Stimulated activated CD8-positive, alpha-beta memory T cell treated with anti-CD3 and anti-CD28 coated beads, Interleukin-12 subunit alpha, Interleukin-12 subunit beta, amount 100 ng/mL, for 24 hours (primary cell): ENCODE data around the gene PDE8B.

Experiments
- DNase-seq: peaks from one replicate; pipeline ENCODE4 v3.0.0-alpha.2; 2020; ENCODE audit errors: extremely low read depth

The PDE8B gene

DNA sequence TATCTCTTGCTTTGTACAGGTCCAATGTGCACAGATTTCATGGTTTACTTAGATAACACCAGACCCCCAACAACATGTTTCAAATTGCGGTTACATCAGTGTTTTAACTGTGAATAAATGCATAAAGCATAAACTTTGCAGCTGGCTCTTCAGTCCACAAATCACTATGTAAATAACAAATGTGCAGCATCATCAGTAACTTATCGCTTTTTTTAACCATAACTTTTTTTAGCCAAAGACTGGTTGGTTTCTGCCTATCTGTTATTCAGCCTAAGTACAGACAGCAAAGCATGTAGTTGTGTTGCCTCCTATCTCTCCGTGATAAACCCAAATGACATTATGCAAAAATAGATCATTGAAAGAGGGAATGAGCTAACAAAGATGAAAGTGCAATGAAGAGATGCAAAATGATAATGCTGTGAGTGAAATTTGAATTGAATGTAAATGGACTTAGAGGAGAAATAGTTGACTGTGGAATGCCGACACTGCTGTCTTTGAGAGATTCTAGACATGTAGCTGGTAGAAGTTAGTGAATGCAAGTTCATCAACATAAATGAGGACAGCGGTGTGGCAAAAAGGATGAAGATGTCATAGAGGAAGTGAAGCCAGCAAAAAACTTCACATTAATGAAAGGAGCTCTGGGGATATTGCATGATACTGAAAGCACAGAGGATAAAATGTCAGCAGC, 108.8 kb downstream of the PDE8B start:
- no peak for DNase-seq

DNA sequence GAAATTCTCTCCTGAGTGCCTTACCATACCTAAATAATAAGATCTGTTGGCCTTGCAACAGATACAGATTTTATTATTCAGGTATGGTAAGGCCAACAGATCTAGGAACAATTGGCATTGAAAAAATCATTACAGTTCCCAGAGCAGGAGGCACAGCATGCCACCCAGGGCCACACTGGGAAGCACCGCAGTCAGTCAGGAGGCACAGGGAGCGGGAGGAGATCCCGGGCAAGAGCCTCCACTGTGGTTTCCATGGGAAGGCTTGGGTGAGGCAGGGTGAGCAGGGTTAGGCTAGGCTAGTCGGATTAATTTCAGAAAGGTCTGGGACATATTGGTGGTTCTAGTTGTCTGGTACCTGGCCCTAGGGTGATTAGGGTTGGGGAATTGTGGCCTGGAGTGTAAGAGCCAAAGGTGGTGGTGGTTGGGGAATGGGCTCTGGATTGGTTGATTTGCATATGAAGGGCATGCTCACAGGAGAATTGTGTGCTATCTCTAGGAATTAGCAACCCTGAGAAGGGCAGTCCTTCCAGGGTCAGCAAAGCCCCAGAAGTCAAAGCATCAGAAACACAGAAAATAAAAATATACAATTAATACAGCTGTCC, 111.4 kb downstream of the PDE8B start:
- DNase-seq: no peak

- DNase-seq: no peak
These were observed 111.9 kb downstream of the PDE8B start for GRCh38 chr5:77322406-77322805.

DNA sequence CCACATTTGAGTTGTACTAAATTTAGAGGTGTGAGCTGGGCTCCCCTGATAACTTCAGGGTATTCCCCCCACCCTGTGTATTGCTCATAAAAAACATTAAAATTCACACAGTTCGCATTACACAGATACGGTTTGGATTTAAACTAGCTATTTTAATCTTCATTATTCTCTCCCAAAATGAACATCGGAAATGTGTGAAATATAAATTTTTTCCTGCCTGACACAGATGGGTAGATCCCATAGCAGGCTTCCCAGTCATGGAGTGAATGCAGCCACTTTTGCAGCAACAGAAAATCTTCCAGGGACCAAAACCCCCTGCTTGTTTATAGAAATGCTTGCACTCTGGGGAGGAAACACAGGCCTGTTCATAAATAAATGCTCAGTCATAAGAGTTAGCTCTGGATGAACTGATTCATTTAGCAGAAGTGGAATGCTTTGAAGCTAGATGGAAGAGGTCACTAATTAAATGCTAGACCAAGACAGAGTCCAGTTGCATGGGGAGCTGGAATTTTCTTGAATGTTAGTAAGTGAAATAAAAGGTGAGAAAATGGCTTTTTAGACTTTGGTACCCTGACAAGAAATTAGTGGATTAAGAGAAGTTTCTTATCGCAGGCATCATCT, 115.6 kb downstream of the PDE8B start:
- DNase-seq: no peak

GRCh38 chr5:77326986-77327734, 116.7 kb downstream of the PDE8B start:
- no peak for DNase-seq

DNA sequence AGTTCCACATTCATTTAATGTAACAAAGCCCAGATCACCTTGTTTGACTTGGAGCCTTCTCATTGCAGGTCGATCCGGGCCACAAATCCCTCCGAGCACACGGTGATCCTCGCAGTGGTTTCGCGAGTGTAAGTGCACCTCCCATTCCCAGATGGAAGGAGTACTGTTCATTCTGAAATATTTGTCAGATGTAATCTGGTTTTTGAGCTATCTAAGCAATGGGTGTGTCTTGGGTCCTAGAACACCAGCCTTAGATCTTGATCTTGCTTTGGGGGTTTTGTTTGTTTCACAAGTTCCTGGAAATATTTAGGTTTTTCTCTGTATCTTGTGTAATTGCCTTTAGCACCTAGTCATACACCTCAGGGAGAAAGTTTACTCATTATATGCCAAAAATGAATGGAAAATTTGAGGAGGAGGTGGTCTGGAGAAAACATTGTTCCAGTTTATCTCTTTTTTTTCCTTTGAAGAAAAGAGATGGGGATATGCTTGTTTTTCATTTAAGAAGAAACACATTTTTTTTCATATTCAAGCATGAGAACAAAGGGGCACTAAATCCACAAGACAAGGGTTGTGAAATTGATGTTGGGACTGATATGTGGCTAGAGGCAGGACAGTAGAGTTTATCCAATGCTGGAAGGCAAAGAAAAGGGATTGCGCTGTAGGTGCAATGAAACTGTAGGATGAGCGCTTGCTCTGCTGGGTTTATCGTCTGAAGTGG, 118.6 kb downstream of the PDE8B start:
- DNase-seq: no peak

DNA sequence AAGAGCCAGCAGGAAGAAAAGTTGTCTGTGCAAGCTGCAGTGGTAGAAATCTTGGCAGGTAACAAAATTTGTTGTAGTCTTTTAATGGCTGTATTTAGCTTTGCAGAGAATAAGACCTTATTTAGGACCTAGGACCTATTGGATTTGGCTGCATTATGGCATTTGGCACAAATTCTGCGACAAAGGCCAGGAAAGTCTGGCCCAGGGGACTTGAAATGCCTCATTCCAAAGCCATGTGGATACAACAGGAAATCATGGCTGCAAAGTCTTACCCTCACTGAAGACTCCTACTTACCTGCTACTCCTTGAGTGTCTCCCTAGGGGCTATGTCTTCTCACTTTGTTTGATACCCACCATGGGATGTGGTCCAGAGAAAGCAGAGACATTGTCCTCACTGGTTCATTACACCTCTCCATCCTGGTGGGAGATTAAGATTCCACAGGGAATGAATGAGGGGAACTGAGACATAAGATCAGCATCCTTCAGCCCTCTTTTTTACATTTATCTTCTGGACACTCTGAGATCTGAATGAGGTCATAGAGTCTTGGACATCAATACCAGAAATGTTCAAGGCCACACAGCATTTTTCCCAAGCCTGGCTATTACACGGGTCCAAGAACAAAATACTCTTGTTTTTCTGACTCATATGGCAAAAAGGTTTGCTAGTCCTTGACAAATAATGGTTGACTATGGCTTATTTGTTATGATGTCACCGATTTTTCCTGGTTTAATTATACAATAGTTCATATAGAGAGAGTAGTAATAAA, 119.4 kb downstream of the PDE8B start:
- DNase-seq: no peak

DNA sequence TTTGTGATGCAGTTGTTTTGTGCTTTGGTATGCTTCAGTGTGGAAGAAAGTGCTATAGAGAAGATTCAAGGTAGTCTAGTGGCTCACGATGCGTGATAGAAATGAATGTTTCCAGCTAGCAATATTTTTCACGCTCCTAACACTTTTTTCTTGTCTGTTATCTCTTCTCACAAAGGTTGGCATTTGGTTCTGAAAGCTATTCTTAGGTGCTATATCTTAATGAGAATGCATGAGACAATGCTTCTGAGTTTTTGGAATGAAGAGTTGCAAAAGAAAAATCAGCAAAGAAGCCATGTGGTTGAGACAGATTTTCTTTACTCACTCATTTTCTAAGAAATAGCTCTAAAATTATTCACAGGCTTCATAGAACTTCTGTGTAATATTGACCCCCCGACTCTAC, 122.6 kb downstream of the PDE8B start:
- DNase-seq: no peak

GRCh38 chr5:77333451-77334123, 123.1 kb downstream of the PDE8B start:
- no peak for DNase-seq

GRCh38 chr5:77337246-77337645, 126.8 kb downstream of the PDE8B start:
- no peak for DNase-seq

GRCh38 chr5:77337686-77338085, 127.2 kb downstream of the PDE8B start:
- no peak for DNase-seq

GRCh38 chr5:77339337-77339890, 128.9 kb downstream of the PDE8B start:
- no peak for DNase-seq

GRCh38 chr5:77343165-77343564, 132.7 kb downstream of the PDE8B start:
- DNase-seq: no peak

DNA sequence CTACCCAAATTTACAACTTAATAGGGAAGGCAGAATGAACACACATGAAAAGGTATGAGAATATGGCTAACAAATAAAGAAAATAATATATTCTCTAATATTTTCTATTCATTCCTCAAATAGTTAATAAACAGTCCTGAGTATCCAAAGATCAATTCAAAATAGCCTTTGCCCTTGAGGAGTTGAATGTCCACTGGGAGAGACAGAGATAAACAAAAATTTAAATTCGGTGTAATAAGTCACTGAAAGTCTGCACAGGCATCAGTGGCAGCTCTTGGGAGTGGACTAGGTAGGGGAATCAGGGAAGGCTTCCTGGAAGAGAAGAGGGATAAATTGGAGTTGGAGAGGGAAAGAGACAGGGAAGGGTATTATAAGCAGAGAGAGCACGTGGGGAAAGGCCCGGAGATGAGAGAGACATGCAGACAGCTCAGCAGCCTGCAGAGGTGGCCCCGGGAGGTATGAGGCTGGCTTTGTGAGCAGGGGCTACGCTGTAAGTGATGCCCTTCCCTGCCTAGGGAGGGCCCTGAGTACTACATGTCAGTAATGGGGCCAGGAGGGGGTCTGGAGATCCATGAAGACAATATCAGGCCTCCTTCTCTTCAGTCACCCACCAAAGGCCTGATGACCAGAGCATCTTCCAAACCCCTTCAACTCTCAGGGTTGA, 137.1 kb downstream of the PDE8B start:
- DNase-seq: no peak

- no peak for DNase-seq
These were observed 142.8 kb downstream of the PDE8B start for GRCh38 chr5:77353251-77353650.

DNA sequence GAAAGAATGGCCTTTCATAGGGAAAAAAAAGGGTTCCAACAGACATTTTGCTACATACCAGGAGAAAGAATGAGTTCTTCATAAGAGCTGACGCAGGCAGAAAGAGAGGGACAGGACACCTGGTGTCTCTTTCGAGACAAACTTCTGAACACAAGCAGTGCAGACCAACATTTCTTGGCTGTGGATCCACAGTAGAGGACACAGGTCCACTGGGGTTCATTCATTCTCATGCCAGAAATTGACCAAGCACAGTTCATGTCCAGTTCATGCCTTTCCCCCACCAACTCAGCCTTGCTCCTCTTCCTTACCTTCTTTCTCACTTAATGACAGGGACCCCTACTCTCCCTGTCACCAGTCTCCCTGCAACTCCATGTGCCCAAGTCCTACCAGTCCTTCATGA, 144.0 kb downstream of the PDE8B start:
- no peak for DNase-seq

GRCh38 chr5:77355080-77355479, 144.6 kb downstream of the PDE8B start:
- no peak for DNase-seq

GRCh38 chr5:77355751-77356150, 145.3 kb downstream of the PDE8B start:
- no peak for DNase-seq

- no peak for DNase-seq
These were observed 146.3 kb downstream of the PDE8B start for GRCh38 chr5:77356740-77357139.
